WTC11 (cell line): ENCODE measurements around the gene ELFN1. TPM values are rescaled to one million over a fixed set of nuclear protein-coding genes. Genes with fewer than 3 reads are reported as not detected.

Experiments used
- ATAC-seq: fragments of 200-7000 bp; cut with Tn5 transposase; 2 replicates; pipeline ENCODE4 v1.10.0; 2021; ENCODE audit warnings: mild to moderate bottlenecking, moderate library complexity
- CTCF ChIA-PET: fragments of 300-600 bp; sonication (Branson Sonifier 250); formaldehyde crosslinking; loops from one replicate; lab custom pipeline; 2021; ENCODE audit warnings: antibody characterized with exemption; lab: Charles Lee
- POLR2A ChIA-PET: fragments of 350-600 bp; sonication (Branson Sonifier 250); formaldehyde crosslinking; loops from one replicate; lab custom pipeline; 2021; ENCODE audit warnings: antibody characterized with exemption; lab: Charles Lee
- DNase-seq: peaks from one replicate; pipeline ENCODE4 v3.0.0; 2021; ENCODE audit warnings: low spot score
- H3K27ac Mint-ChIP-seq: 2 replicates; pipeline ENCODE4 v1.8.0; 2021; ENCODE audit warnings: mixed read lengths
- H3K27me3 Mint-ChIP-seq: 2 replicates; pipeline ENCODE4 v1.8.0; 2021; ENCODE audit warnings: low read depth, mild to moderate bottlenecking, moderate library complexity, mixed read lengths
- H3K36me3 Mint-ChIP-seq: 2 replicates; pipeline ENCODE4 v1.8.0; 2021; ENCODE audit warnings: mixed read lengths
- H3K4me1 Mint-ChIP-seq: 2 replicates; pipeline ENCODE4 v1.8.0; 2022; ENCODE audit warnings: mixed read lengths
- H3K4me3 Mint-ChIP-seq: 2 replicates; pipeline ENCODE4 v1.8.0; 2021; ENCODE audit warnings: mild to moderate bottlenecking, moderate library complexity, mixed read lengths
- H3K9me3 Mint-ChIP-seq: 2 replicates; pipeline ENCODE4 v1.8.0; 2021; ENCODE audit warnings: mixed read lengths
- ARID4B ChIP-seq: sonication (generic); formaldehyde crosslinking; IDR thresholded peaks from 2 replicates; pipeline ENCODE4 v1.8.0; 2023; ENCODE audit warnings: missing genetic modification reagents, mild to moderate bottlenecking, borderline replicate concordance
- ATF1 ChIP-seq: sonication (generic); formaldehyde crosslinking; IDR thresholded peaks from 2 replicates; pipeline ENCODE4 v1.8.1; 2023; ENCODE audit warnings: mild to moderate bottlenecking, moderate library complexity, missing genetic modification reagents
- FOXJ3 ChIP-seq: sonication (generic); formaldehyde crosslinking; IDR thresholded peaks from 2 replicates; pipeline ENCODE4 v1.9.0; 2021; ENCODE audit warnings: missing genetic modification reagents, mild to moderate bottlenecking, borderline replicate concordance
- NFE2L1 ChIP-seq: sonication (generic); formaldehyde crosslinking; IDR thresholded peaks from 2 replicates; pipeline ENCODE4 v1.8.1; 2023; ENCODE audit warnings: missing genetic modification reagents
- RORB ChIP-seq: fragments of 250-450 bp; sonication (Bioruptor Pico); IDR thresholded peaks from 2 replicates; pipeline ENCODE4 v1.9.0; 2021; ENCODE audit warnings: mild to moderate bottlenecking
- SMAD3 ChIP-seq: sonication (generic); formaldehyde crosslinking; IDR thresholded peaks from 2 replicates; pipeline ENCODE4 v1.8.0; 2022; ENCODE audit warnings: missing genetic modification reagents, mild to moderate bottlenecking, borderline replicate concordance
- SOX15 ChIP-seq: fragments of 250-450 bp; sonication (Bioruptor Pico); IDR thresholded peaks from 2 replicates; pipeline ENCODE4 v1.9.0; 2021; ENCODE audit warnings: mild to moderate bottlenecking
- TCF7 ChIP-seq: sonication (generic); formaldehyde crosslinking; IDR thresholded peaks from 2 replicates; pipeline ENCODE4 v1.8.0; 2022; ENCODE audit warnings: mild to moderate bottlenecking, low read depth, missing genetic modification reagents, moderate library complexity
- ZNF138 ChIP-seq: sonication (generic); formaldehyde crosslinking; conservative IDR thresholded peaks from 2 replicates; pipeline ENCODE4 v1.8.1; 2022; ENCODE audit warnings: mild to moderate bottlenecking, moderate library complexity, missing genetic modification reagents
- ZNF219 ChIP-seq: sonication (generic); formaldehyde crosslinking; IDR thresholded peaks from 2 replicates; pipeline ENCODE4 v1.8.0; 2023; ENCODE audit warnings: missing genetic modification reagents, mild to moderate bottlenecking, borderline replicate concordance
- ZNF671 ChIP-seq: fragments of 250-450 bp; sonication (Bioruptor Pico); IDR thresholded peaks from 2 replicates; pipeline ENCODE4 v1.8.0; 2021; ENCODE audit warnings: mild to moderate bottlenecking
- ZSCAN18 ChIP-seq: fragments of 250-450 bp; sonication (Bioruptor Pico); IDR thresholded peaks from 2 replicates; pipeline ENCODE4 v2.1.2; 2022; ENCODE audit warnings: mild to moderate bottlenecking, moderate library complexity
- total RNA-seq: library from RNA; stranded (reverse); gene quantifications from 3 replicates; pipeline ENCODE4 v1.2.3, GENCODE V29; 2021
- TF ChIP-seq, protein P1 (sequence below): sonication (generic); formaldehyde crosslinking; conservative IDR thresholded peaks from 2 replicates; pipeline ENCODE4 v1.8.1; 2023; ENCODE audit warnings: mild to moderate bottlenecking, low read depth, missing genetic modification reagents, moderate library complexity
- TF ChIP-seq, protein P2 (sequence below): sonication (generic); formaldehyde crosslinking; IDR thresholded peaks from 2 replicates; pipeline ENCODE4 v1.8.1; 2022; ENCODE audit warnings: mild to moderate bottlenecking, moderate library complexity, missing genetic modification reagents
- TF ChIP-seq, protein P3 (sequence below): sonication (generic); formaldehyde crosslinking; conservative IDR thresholded peaks from 2 replicates; pipeline ENCODE4 v1.8.1; 2022; ENCODE audit warnings: mild to moderate bottlenecking, missing genetic modification reagents
- TF ChIP-seq, protein P4 (sequence below): sonication (generic); formaldehyde crosslinking; IDR thresholded peaks from 2 replicates; pipeline ENCODE4 v1.8.0; 2022; ENCODE audit warnings: mild to moderate bottlenecking, missing genetic modification reagents

Gene ELFN1
- total RNA-seq, 1 experiment from 2014 or later = 4.6 TPM

- CTCF ChIA-PET = no interaction called here
- Mint-ChIP-seq H3K27me3 (no peaks in the 10 kb centered on the region), H3K36me3 (peaks cover 4% of the 10 kb centered on the region; the same call in 1 of the 2 replicates), H3K9me3 (peaks cover 16% of the 10 kb centered on the region), H3K4me3 (no peak overlapping the region), H3K27ac (no peak overlapping the region), H3K4me1 (peaks cover 8% of the 10 kb centered on the region)
- no peak for ATAC-seq
- TF ChIP-seq SOX15 (CRISPR knock-in tag) (no peak), ZNF671 (CRISPR knock-in tag) (no peak), ZNF219 (CRISPR knock-in tag) (no peak), ZNF138 (no peak), FOXJ3 (CRISPR knock-in tag) (no peak), RORB (CRISPR knock-in tag) (no peak), ARID4B (CRISPR knock-in tag) (no peak), SMAD3 (no peak), ZSCAN18 (no peak), NFE2L1 (CRISPR knock-in tag) (no peak), TCF7 (CRISPR knock-in tag) (no peak), ATF1 (no peak)
- TF ChIP-seq, protein P1, sequence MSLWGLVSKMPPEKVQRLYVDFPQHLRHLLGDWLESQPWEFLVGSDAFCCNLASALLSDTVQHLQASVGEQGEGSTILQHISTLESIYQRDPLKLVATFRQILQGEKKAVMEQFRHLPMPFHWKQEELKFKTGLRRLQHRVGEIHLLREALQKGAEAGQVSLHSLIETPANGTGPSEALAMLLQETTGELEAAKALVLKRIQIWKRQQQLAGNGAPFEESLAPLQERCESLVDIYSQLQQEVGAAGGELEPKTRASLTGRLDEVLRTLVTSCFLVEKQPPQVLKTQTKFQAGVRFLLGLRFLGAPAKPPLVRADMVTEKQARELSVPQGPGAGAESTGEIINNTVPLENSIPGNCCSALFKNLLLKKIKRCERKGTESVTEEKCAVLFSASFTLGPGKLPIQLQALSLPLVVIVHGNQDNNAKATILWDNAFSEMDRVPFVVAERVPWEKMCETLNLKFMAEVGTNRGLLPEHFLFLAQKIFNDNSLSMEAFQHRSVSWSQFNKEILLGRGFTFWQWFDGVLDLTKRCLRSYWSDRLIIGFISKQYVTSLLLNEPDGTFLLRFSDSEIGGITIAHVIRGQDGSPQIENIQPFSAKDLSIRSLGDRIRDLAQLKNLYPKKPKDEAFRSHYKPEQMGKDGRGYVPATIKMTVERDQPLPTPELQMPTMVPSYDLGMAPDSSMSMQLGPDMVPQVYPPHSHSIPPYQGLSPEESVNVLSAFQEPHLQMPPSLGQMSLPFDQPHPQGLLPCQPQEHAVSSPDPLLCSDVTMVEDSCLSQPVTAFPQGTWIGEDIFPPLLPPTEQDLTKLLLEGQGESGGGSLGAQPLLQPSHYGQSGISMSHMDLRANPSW (CRISPR knock-in tag) = no peak
- TF ChIP-seq, protein P2, sequence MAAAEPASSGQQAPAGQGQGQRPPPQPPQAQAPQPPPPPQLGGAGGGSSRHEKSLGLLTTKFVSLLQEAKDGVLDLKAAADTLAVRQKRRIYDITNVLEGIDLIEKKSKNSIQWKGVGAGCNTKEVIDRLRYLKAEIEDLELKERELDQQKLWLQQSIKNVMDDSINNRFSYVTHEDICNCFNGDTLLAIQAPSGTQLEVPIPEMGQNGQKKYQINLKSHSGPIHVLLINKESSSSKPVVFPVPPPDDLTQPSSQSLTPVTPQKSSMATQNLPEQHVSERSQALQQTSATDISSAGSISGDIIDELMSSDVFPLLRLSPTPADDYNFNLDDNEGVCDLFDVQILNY (CRISPR knock-in tag) = no peak
- TF ChIP-seq, protein P3, sequence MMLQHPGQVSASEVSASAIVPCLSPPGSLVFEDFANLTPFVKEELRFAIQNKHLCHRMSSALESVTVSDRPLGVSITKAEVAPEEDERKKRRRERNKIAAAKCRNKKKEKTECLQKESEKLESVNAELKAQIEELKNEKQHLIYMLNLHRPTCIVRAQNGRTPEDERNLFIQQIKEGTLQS (CRISPR knock-in tag) = no peak
- TF ChIP-seq, protein P4, sequence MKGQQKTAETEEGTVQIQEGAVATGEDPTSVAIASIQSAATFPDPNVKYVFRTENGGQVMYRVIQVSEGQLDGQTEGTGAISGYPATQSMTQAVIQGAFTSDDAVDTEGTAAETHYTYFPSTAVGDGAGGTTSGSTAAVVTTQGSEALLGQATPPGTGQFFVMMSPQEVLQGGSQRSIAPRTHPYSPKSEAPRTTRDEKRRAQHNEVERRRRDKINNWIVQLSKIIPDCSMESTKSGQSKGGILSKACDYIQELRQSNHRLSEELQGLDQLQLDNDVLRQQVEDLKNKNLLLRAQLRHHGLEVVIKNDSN (CRISPR knock-in tag) = no peak
- no peak for DNase-seq
- POLR2A ChIA-PET = no interaction called here
Observed at GRCh38 chr7:1691096-1691495, 21.0 kb downstream of the ELFN1 start.
